Tibial nerve (tissue), 4 donors: ENCODE measurements around the gene VPREB3. TPM values are rescaled to one million over a fixed set of nuclear protein-coding genes. Genes with fewer than 3 reads are reported as not detected.

Source experiments
- DNase-seq, 2 donors: peaks; one replicate each; pipeline ENCODE4 v3.0.0-alpha.2; 2019; ENCODE audit warnings: low spot score in 2 of 2
- H3K27ac ChIP-seq, 4 donors: fragments of 200-600 bp; sonication (generic) in 3 of 4; one replicate each; pipeline ENCODE4 v1.5.1; 2017 to 2019; ENCODE audit warnings: mild to moderate bottlenecking in 1 of 4
- H3K27me3 ChIP-seq, 2 donors: fragments of 200-600 bp; sonication (generic) in 1 of 2; one replicate each; pipeline versions ENCODE4 v1.5.1 to v1.6.0; 2017 to 2019
- H3K36me3 ChIP-seq, 3 donors: fragments of 200-600 bp; sonication (generic); one replicate each; pipeline ENCODE4 v1.5.1; 2018 to 2019
- H3K4me1 ChIP-seq, 4 donors: fragments of 200-600 bp; sonication (generic) in 3 of 4; one replicate each; pipeline ENCODE4 v1.5.1; 2017 to 2019
- H3K4me3 ChIP-seq, 4 donors: fragments of 200-600 bp; sonication (generic) in 3 of 4; one replicate each; pipeline ENCODE4 v1.5.1; 2017 to 2019; ENCODE audit warnings: mild to moderate bottlenecking in 1 of 4, moderate library complexity in 1 of 4
- H3K9me3 ChIP-seq, 4 donors: fragments of 200-600 bp; sonication (generic) in 3 of 4; one replicate each; pipeline ENCODE4 v1.5.1; 2017 to 2019
- CTCF ChIP-seq, 5 experiments: fragments of 200-600 bp in 3 of 5; fragments of 450-650 bp in 2 of 5; sonication (generic) in 3 of 5; IDR thresholded peaks; one replicate each; pipeline ENCODE4 v1.5.1; 2016 to 2019; ENCODE audit warnings: antibody characterized with exemption in 5 of 5, mild to moderate bottlenecking in 3 of 5, moderate library complexity in 2 of 5
- EP300 ChIP-seq, 2 donors: sonication (generic); formaldehyde crosslinking; IDR thresholded peaks; one replicate each; pipeline ENCODE4 v1.6.1; 2017; ENCODE audit warnings: antibody characterized with exemption in 2 of 2, mild to moderate bottlenecking in 1 of 2
- POLR2A ChIP-seq, 2 donors: fragments of 450-650 bp; IDR thresholded peaks; one replicate each; pipeline ENCODE4 v1.6.1; 2017; ENCODE audit warnings: antibody characterized with exemption in 2 of 2, mild to moderate bottlenecking in 2 of 2, moderate library complexity in 2 of 2
- WGBS, 2 donors: methylation state at CpG; one replicate each; pipeline ENCODE4 v1.1.5; 2018; 5-methylcytosine and 5-hydroxymethylcytosine counted together
- total RNA-seq, 4 donors: library from RNA; depleted of rRNA; stranded (reverse); fragments of >200 nt; gene quantifications; one replicate each; pipeline ENCODE4 v1.1.0, GENCODE V29; 2016

VPREB3 gene
- total RNA-seq, 4 donors from 2014 or later: not detected

- Histone ChIP-seq H3K36me3 (no peaks in the 10 kb centered on the region), H3K4me3 (peak overlapping the region; percentile 35 to 61 (median 44)), H3K27me3 (no peaks in the 10 kb centered on the region), H3K4me1 (peaks cover 0 to 76% (median 22%) of the 10 kb centered on the region in 4 donors), H3K9me3 (no peaks in the 10 kb centered on the region), H3K27ac (peak overlapping the region in 3 of 4 donors; percentile 47 to 75 (median 71))
- WGBS, 2 donors: 2 to 12% methylated on average over 6 of the region's 6 CpGs
- TF ChIP-seq CTCF (IDR thresholded peaks at IDR 0.05) (no peak), POLR2A (IDR thresholded peaks at IDR 0.05) (no peak), EP300 (IDR thresholded peaks at IDR 0.05) (no peak)
- DNase-seq: no peak
Measured at GRCh38 chr22:23772315-23772648, 18.1 kb upstream of the VPREB3 start.

- Histone ChIP-seq H3K27ac (no peak overlapping the region), H3K36me3 (peaks cover 0 to 16% (median 0%) of the 10 kb centered on the region in 3 donors), H3K27me3 (no peaks in the 10 kb centered on the region), H3K9me3 (no peaks in the 10 kb centered on the region), H3K4me3 (no peak overlapping the region), H3K4me1 (peaks cover 0 to 76% (median 26%) of the 10 kb centered on the region in 4 donors)
- WGBS, 2 donors: 75 to 77% methylated on average over 6 of the region's 6 CpGs
- no peak for DNase-seq
- TF ChIP-seq POLR2A (IDR thresholded peaks at IDR 0.05): no peak
- no peak for TF ChIP-seq EP300 (IDR thresholded peaks at IDR 0.05)
- no peak for TF ChIP-seq CTCF (IDR thresholded peaks at IDR 0.05)
Measured at GRCh38 chr22:23769321-23769965, 15.2 kb upstream of the VPREB3 start.

GRCh38 chr22:23767673-23768548 is 13.7 kb upstream of the VPREB3 start, which contains the start of gene CHCHD10:
CHCHD10 (minus strand) TSS chr22:23767972; CDS start chr22:23767874, 98 bp downstream.
- Histone ChIP-seq H3K4me1 (peaks cover 0 to 75% (median 20%) of the 10 kb centered on the region in 4 donors), H3K4me3 (peak within 1 kb of the TSS; percentile 48 to 80 (median 67)), H3K9me3 (no peaks in the 10 kb centered on the region), H3K36me3 (peaks cover 0 to 16% (median 0%) of the 10 kb centered on the region in 3 donors), H3K27me3 (no peaks in the 10 kb centered on the region), H3K27ac (peak within 1 kb of the TSS; percentile 86 to 92 (median 89))
- peak; percentile 60 to 74 for DNase-seq
- WGBS, 2 donors: 3% methylated on average over 35 to 39 of the region's 63 CpGs
- TF ChIP-seq POLR2A (IDR thresholded peaks at IDR 0.05): peak; percentile 62 to 81
- peak in 1 of 2 donors; percentile 81 for TF ChIP-seq EP300 (IDR thresholded peaks at IDR 0.05)
- TF ChIP-seq CTCF (IDR thresholded peaks at IDR 0.05): peak; percentile 76 to 95 (median 84)

- Histone ChIP-seq H3K4me1 (peaks cover 0 to 73% (median 18%) of the 10 kb centered on the region in 4 donors), H3K4me3 (peak overlapping the region; percentile 48 to 80 (median 67)), H3K9me3 (no peaks in the 10 kb centered on the region), H3K27ac (peak overlapping the region; percentile 86 to 92 (median 89)), H3K36me3 (peaks cover 0 to 16% (median 0%) of the 10 kb centered on the region in 3 donors), H3K27me3 (no peaks in the 10 kb centered on the region)
- DNase-seq: no peak
- TF ChIP-seq POLR2A (IDR thresholded peaks at IDR 0.05): no peak
- TF ChIP-seq EP300 (IDR thresholded peaks at IDR 0.05): no peak
- no peak for TF ChIP-seq CTCF (IDR thresholded peaks at IDR 0.05)
- WGBS, 2 donors: 0 to 12% methylated on average over 1 to 24 of the region's 27 CpGs
Measured at GRCh38 chr22:23767303-23767672, 13.1 kb upstream of the VPREB3 start.
